SU-DHL-6 (cell line): ENCODE measurements around the gene RABL3.
"Not testable (repeated sequence)": the region's sequence is repeated elsewhere in the genome, so short reads cannot be mapped to it uniquely, and the experiment has no call there.

Experiments used
- H2AFZ ChIP-seq: fragments of 200-600 bp; sonication (generic); 2 replicates; pipeline ENCODE4 v1.6.1; 2014; ENCODE audit warnings: low read depth, mild to moderate bottlenecking, moderate library complexity, mixed read lengths, antibody characterized with exemption, low read length; ENCODE audit not compliant: severe bottlenecking
- H3F3A ChIP-seq: fragments of 200-600 bp; shearing (Covaris generic); 2 replicates; pipeline ENCODE4 v1.6.0; 2016; ENCODE audit warnings: antibody characterized with exemption, mild to moderate bottlenecking; ENCODE audit not compliant: insufficient read depth
- H3K27ac ChIP-seq: fragments of 200-600 bp; sonication (generic); 2 replicates; pipeline ENCODE4 v1.5.1; 2016; ENCODE audit warnings: low read depth, mild to moderate bottlenecking, low read length, moderate library complexity, mixed read lengths
- H3K27me3 ChIP-seq: fragments of 200-600 bp; sonication (generic), shearing (Covaris generic); 2 replicates; pipeline ENCODE4 v1.6.0; 2014; ENCODE audit warnings: mild to moderate bottlenecking, low read length
- H3K36me3 ChIP-seq: fragments of 200-600 bp; sonication (generic); 2 replicates; pipeline ENCODE4 v1.6.1; 2014; ENCODE audit warnings: mild to moderate bottlenecking, low read length, mixed read lengths
- H3K4me2 ChIP-seq: fragments of 300-600, 200-600 bp; shearing (Covaris generic), sonication (generic); 2 replicates; pipeline ENCODE4 v1.6.0; 2014; ENCODE audit warnings: low read length, low read depth, mild to moderate bottlenecking; ENCODE audit not compliant: poor library complexity, severe bottlenecking
- H3K4me3 ChIP-seq: fragments of 200-600 bp; sonication (generic); 2 replicates; pipeline ENCODE4 v1.5.1; 2014; ENCODE audit warnings: antibody characterized with exemption, low read length, mild to moderate bottlenecking, mixed read lengths; ENCODE audit not compliant: insufficient read depth, poor library complexity, severe bottlenecking
- H3K79me2 ChIP-seq: fragments of 200-600 bp; sonication (generic); 2 replicates; pipeline ENCODE4 v1.6.1; 2014; ENCODE audit warnings: mild to moderate bottlenecking, low read length, moderate library complexity; ENCODE audit not compliant: insufficient read depth
- H3K9ac ChIP-seq: fragments of 200-600 bp; sonication (generic); 2 replicates; pipeline ENCODE4 v1.7.0; 2014; ENCODE audit warnings: mild to moderate bottlenecking, low read length
- H3K9me2 ChIP-seq: fragments of 200-600 bp; sonication (generic); replicated peaks from 2 replicates; pipeline ENCODE4 v1.6.1; 2014; ENCODE audit warnings: low read length; ENCODE audit not compliant: insufficient read depth
- H3K9me3 ChIP-seq: fragments of 200-600 bp; sonication (generic); 2 replicates; pipeline ENCODE4 v1.6.1; 2014; ENCODE audit warnings: low read length, mixed read lengths; ENCODE audit not compliant: insufficient read depth
- H4K20me1 ChIP-seq: fragments of 200-600 bp; sonication (generic); 2 replicates; pipeline ENCODE4 v1.6.1; 2014; ENCODE audit warnings: low read depth, mild to moderate bottlenecking, antibody characterized with exemption, low read length, moderate library complexity, mixed read lengths
- CTCF ChIP-seq: fragments of 200-600 bp; sonication (generic); IDR thresholded peaks from one replicate; pipeline ENCODE4 v1.5.1; 2017; ENCODE audit warnings: antibody characterized with exemption, mild to moderate bottlenecking, low read length, moderate library complexity; ENCODE audit not compliant: insufficient read depth, poor library complexity, severe bottlenecking
- EZH2phosphoT487 ChIP-seq: fragments of 200-600 bp; sonication (generic), shearing (Covaris generic); conservative IDR thresholded peaks from 2 replicates; pipeline ENCODE4 v1.6.1; 2018; ENCODE audit warnings: mild to moderate bottlenecking, antibody characterized with exemption, low read length, moderate library complexity, mixed read lengths

Gene RABL3, protein sequence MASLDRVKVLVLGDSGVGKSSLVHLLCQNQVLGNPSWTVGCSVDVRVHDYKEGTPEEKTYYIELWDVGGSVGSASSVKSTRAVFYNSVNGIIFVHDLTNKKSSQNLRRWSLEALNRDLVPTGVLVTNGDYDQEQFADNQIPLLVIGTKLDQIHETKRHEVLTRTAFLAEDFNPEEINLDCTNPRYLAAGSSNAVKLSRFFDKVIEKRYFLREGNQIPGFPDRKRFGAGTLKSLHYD

GRCh38 chr3:120742198-120742848 is at the start of gene RABL3, which contains the start of gene GTF2E1:
RABL3 (minus strand) TSS chr3:120742516; CDS start chr3:120742507, 9 bp downstream.
GTF2E1 (plus strand) TSS chr3:120742744; CDS start chr3:120750553, 7,809 bp downstream.
- H3K9me3 ChIP-seq: no peaks in the 10 kb centered on the region

GRCh38 chr3:120791913-120792312 is 49.6 kb upstream of the RABL3 start:
- Histone ChIP-seq H3K36me3 (no peaks in the 10 kb centered on the region), H3F3A (no peaks in the 10 kb centered on the region), H3K9me2 (no peaks in the 10 kb centered on the region), H3K79me2 (no peaks in the 10 kb centered on the region), H3K9ac (no peak overlapping the region), H2AFZ (no peak overlapping the region), H3K4me2 (no peak overlapping the region), H3K27me3 (no peaks in the 10 kb centered on the region), H4K20me1 (no peaks in the 10 kb centered on the region), H3K27ac (no peak overlapping the region), H3K4me3 (no peak overlapping the region), H3K9me3 (no peaks in the 10 kb centered on the region)
- TF ChIP-seq CTCF (no peak), EZH2phosphoT487 (no peak)

More at GRCh38 chr3:120742198-120742848, at the start of gene RABL3, which contains the start of gene GTF2E1:
- no peaks in the 10 kb centered on the region for H3K9me2 ChIP-seq
- no peaks in the 10 kb centered on the region for H3K27me3 ChIP-seq
- H2AFZ ChIP-seq: peak within 1 kb of the TSS; percentile 91
- H3K4me2 ChIP-seq: peak within 1 kb of the TSS; percentile 99
- TF ChIP-seq EZH2phosphoT487: no peak
- TF ChIP-seq CTCF: no peak
- H3K9ac ChIP-seq: peak within 1 kb of the TSS; percentile 94
- peak within 1 kb of the TSS; percentile 99 for H3K4me3 ChIP-seq
- peak within 1 kb of the TSS; percentile 93 for H3K27ac ChIP-seq
- no peaks in the 10 kb centered on the region for H4K20me1 ChIP-seq
- H3K79me2 ChIP-seq: peaks cover 57% of the 10 kb centered on the region
- H3K36me3 ChIP-seq: peaks cover 3% of the 10 kb centered on the region; the same call in 1 of the 2 replicates
- H3F3A ChIP-seq: no peaks in the 10 kb centered on the region

DNA sequence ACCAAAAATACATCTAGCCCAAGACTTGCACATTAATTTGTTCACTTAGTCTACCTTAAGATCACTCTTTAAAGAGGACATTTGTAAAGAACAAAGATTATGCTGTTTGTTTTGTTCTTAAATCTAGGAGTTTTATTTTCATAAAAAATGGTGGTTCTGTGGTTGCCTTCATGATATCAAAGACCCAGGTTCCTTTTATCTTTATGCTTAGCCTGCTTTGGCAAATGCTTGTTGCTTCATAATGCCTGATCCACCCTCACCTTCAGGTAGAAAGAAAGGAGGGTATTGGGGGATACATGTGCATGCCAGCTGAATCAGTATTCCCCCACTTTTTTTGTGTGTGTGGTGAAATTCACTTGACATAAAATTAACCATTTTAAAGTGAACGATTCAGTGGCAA is 48.7 kb upstream of the RABL3 start:
- no peak for TF ChIP-seq EZH2phosphoT487
- TF ChIP-seq CTCF: no peak
- no peaks in the 10 kb centered on the region for H3K36me3 ChIP-seq
- H3K27ac ChIP-seq: no peak overlapping the region
- H3K27me3 ChIP-seq: no peaks in the 10 kb centered on the region
- H3K9me2 ChIP-seq: no peaks in the 10 kb centered on the region
- H3K9ac ChIP-seq: no peak overlapping the region
- no peaks in the 10 kb centered on the region for H3K79me2 ChIP-seq
- H3K4me2 ChIP-seq: no peak overlapping the region
- H3K4me3 ChIP-seq: no peak overlapping the region
- H3K9me3 ChIP-seq: no peaks in the 10 kb centered on the region
- no peaks in the 10 kb centered on the region for H4K20me1 ChIP-seq
- H2AFZ ChIP-seq: no peak overlapping the region
- no peaks in the 10 kb centered on the region for H3F3A ChIP-seq

- not testable (repeated sequence) for H3K4me2 ChIP-seq, H3K9ac ChIP-seq, H3K9me2 ChIP-seq, H3K27ac ChIP-seq, H3K4me3 ChIP-seq, H2AFZ ChIP-seq, H3K27me3 ChIP-seq, H3K36me3 ChIP-seq, H3K79me2 ChIP-seq, H3F3A ChIP-seq, H3K9me3 ChIP-seq, H4K20me1 ChIP-seq
Observed at GRCh38 chr3:120785832-120786231, 43.5 kb upstream of the RABL3 start.
